SK-N-SH treated with all-trans-retinoic acid at 6 μM for 48 hours (cell line): ENCODE measurements around the gene SEMA5B.

ENCODE experiments used
- ATAC-seq: fragments of 200-7000 bp; cut with Tn5 transposase; 3 replicates; pipeline ENCODE4 v1.9.1; 2020; ENCODE audit warnings: mild to moderate bottlenecking, moderate library complexity
- ARNTL ChIP-seq: fragments of 450-650 bp; formaldehyde crosslinking; IDR thresholded peaks from 2 replicates; pipeline ENCODE4 v1.5.0; 2020; ENCODE audit warnings: low read depth, mild to moderate bottlenecking, moderate library complexity, borderline replicate concordance
- BACH2 ChIP-seq: fragments of 250-450 bp; sonication (Bioruptor Pico); IDR thresholded peaks from 2 replicates; pipeline ENCODE4 v1.9.0; 2021; ENCODE audit warnings: mild to moderate bottlenecking, borderline replicate concordance
- CSDC2 ChIP-seq: fragments of 250-450 bp; sonication (Bioruptor Pico); IDR thresholded peaks from 2 replicates; pipeline ENCODE4 v1.5.0; 2020; ENCODE audit warnings: mild to moderate bottlenecking, moderate library complexity
- ESRRG ChIP-seq: fragments of 250-450 bp; sonication (Bioruptor Pico); IDR thresholded peaks from 2 replicates; pipeline ENCODE4 v1.6.1; 2021; ENCODE audit warnings: mild to moderate bottlenecking
- GLIS3 ChIP-seq: fragments of 250-450 bp; sonication (Bioruptor Pico); IDR thresholded peaks from 2 replicates; pipeline ENCODE4 v1.5.0; 2020; ENCODE audit warnings: mild to moderate bottlenecking, moderate library complexity
- ISL1 ChIP-seq: fragments of 250-450 bp; sonication (Bioruptor Pico); IDR thresholded peaks from 2 replicates; pipeline ENCODE4 v2.1.2; 2022; ENCODE audit warnings: mild to moderate bottlenecking, moderate library complexity
- OSR1 ChIP-seq: fragments of 250-450 bp; sonication (Bioruptor Pico); IDR thresholded peaks from 2 replicates; pipeline ENCODE4 v1.8.0; 2022; ENCODE audit warnings: moderate library complexity, mild to moderate bottlenecking, inconsistent platforms
- POU6F1 ChIP-seq: fragments of 250-450 bp; sonication (Bioruptor Pico); IDR thresholded peaks from 2 replicates; pipeline ENCODE4 v1.8.0; 2021; ENCODE audit warnings: low read depth, mild to moderate bottlenecking, moderate library complexity, borderline replicate concordance
- PPARA ChIP-seq: fragments of 250-450 bp; sonication (Bioruptor Pico); IDR thresholded peaks from 2 replicates; pipeline ENCODE4 v1.5.0; 2020; ENCODE audit warnings: mild to moderate bottlenecking, borderline replicate concordance
- RARB ChIP-seq: fragments of 250-450 bp; sonication (Bioruptor Pico); IDR thresholded peaks from 2 replicates; pipeline ENCODE4 v1.8.0; 2021; ENCODE audit warnings: mild to moderate bottlenecking, moderate library complexity
- SNAI2 ChIP-seq: fragments of 250-450 bp; sonication (Bioruptor Pico); IDR thresholded peaks from 2 replicates; pipeline ENCODE4 v1.5.0; 2020; ENCODE audit warnings: mild to moderate bottlenecking, moderate library complexity
- TCF4 ChIP-seq: fragments of 250-450 bp; sonication (Bioruptor Pico); IDR thresholded peaks from 2 replicates; pipeline ENCODE4 v1.8.0; 2021; ENCODE audit warnings: mild to moderate bottlenecking, moderate library complexity, borderline replicate concordance
- TOX ChIP-seq: fragments of 250-450 bp; sonication (Bioruptor Pico); IDR thresholded peaks from 2 replicates; pipeline ENCODE4 v1.8.0; 2021; ENCODE audit warnings: mild to moderate bottlenecking, moderate library complexity, borderline replicate concordance
- TSHZ2 ChIP-seq: fragments of 250-450 bp; sonication (Bioruptor Pico); IDR thresholded peaks from 2 replicates; pipeline ENCODE4 v1.5.0; 2020; ENCODE audit warnings: mild to moderate bottlenecking, moderate library complexity
- ZC3H10 ChIP-seq: fragments of 250-450 bp; sonication (Bioruptor Pico); IDR thresholded peaks from 2 replicates; pipeline ENCODE4 v1.5.1; 2021; ENCODE audit warnings: mild to moderate bottlenecking, moderate library complexity
- ZFP3 ChIP-seq: fragments of 250-450 bp; sonication (Bioruptor Pico); IDR thresholded peaks from 2 replicates; pipeline ENCODE4 v1.5.0; 2020; ENCODE audit warnings: mild to moderate bottlenecking, moderate library complexity
- ZFP30 ChIP-seq: fragments of 450-650 bp; formaldehyde crosslinking; IDR thresholded peaks from 2 replicates; pipeline ENCODE4 v1.5.0; 2022; ENCODE audit warnings: mild to moderate bottlenecking, moderate library complexity
- ZNF70 ChIP-seq: fragments of 450-650 bp; formaldehyde crosslinking; IDR thresholded peaks from 2 replicates; pipeline ENCODE4 v1.5.0; 2020; ENCODE audit warnings: mild to moderate bottlenecking, moderate library complexity
- TF ChIP-seq, protein P1 (sequence below): fragments of 250-450 bp; sonication (Bioruptor Pico); IDR thresholded peaks from 2 replicates; pipeline ENCODE4 v1.8.0; 2020; ENCODE audit warnings: mild to moderate bottlenecking, moderate library complexity, borderline replicate concordance

The SEMA5B gene

DNA sequence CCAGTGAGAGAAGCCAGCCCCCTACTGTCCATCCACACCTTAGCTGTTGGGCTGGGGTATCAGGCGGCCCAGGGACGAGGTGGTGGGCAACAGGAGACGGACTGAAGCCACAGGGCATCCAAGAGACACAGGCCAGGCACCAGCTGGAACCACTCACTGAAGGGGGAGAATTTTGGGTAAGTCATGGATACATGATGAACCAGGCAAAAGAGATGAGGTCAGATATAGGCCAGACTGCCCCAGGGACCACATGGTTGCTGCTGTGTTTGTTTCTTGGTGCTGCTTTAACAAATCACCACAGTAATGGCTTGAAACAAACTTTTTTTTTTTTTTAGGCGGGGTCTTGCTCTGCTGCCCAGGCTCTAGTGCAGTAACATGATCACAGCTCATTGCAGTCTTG is 66.4 kb downstream of the SEMA5B start:
- ATAC-seq = no peak
- no peak for TF ChIP-seq ESRRG (CRISPR knock-in tag)
- TF ChIP-seq ARNTL = no peak
- no peak for TF ChIP-seq TOX (CRISPR knock-in tag)
- no peak for TF ChIP-seq SNAI2 (CRISPR knock-in tag)
- no peak for TF ChIP-seq BACH2
- TF ChIP-seq PPARA (CRISPR knock-in tag) = no peak
- TF ChIP-seq TCF4 (CRISPR knock-in tag) = no peak
- no peak for TF ChIP-seq ZNF70 (CRISPR knock-in tag)
- TF ChIP-seq CSDC2 (CRISPR knock-in tag) = no peak
- TF ChIP-seq TSHZ2 = no peak
- TF ChIP-seq, protein P1, sequence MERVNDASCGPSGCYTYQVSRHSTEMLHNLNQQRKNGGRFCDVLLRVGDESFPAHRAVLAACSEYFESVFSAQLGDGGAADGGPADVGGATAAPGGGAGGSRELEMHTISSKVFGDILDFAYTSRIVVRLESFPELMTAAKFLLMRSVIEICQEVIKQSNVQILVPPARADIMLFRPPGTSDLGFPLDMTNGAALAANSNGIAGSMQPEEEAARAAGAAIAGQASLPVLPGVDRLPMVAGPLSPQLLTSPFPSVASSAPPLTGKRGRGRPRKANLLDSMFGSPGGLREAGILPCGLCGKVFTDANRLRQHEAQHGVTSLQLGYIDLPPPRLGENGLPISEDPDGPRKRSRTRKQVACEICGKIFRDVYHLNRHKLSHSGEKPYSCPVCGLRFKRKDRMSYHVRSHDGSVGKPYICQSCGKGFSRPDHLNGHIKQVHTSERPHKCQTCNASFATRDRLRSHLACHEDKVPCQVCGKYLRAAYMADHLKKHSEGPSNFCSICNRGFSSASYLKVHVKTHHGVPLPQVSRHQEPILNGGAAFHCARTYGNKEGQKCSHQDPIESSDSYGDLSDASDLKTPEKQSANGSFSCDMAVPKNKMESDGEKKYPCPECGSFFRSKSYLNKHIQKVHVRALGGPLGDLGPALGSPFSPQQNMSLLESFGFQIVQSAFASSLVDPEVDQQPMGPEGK (CRISPR knock-in tag) = no peak
- TF ChIP-seq ZFP30 (CRISPR knock-in tag) = no peak
- no peak for TF ChIP-seq ZC3H10 (CRISPR knock-in tag)
- TF ChIP-seq OSR1 (CRISPR knock-in tag) = no peak
- no peak for TF ChIP-seq RARB (CRISPR knock-in tag)
- no peak for TF ChIP-seq GLIS3 (CRISPR knock-in tag)
- no peak for TF ChIP-seq POU6F1 (CRISPR knock-in tag)

- no peak for ATAC-seq
Observed at GRCh38 chr3:122960652-122961051, 66.9 kb downstream of the SEMA5B start.

GRCh38 chr3:122959339-122959738 is 68.2 kb downstream of the SEMA5B start:
- TF ChIP-seq ZFP3 = no peak
- no peak for ATAC-seq

More at GRCh38 chr3:122960652-122961051, 66.9 kb downstream of the SEMA5B start:
- TF ChIP-seq TOX (CRISPR knock-in tag) (no peak), OSR1 (CRISPR knock-in tag) (no peak), ZFP3 (no peak)

GRCh38 chr3:122957707-122958689 is 69.6 kb downstream of the SEMA5B start:
- peak; percentile 71 for ATAC-seq
- TF ChIP-seq POU6F1 (CRISPR knock-in tag) = no peak
- no peak for TF ChIP-seq TOX (CRISPR knock-in tag)
- TF ChIP-seq ISL1 (CRISPR knock-in tag) = 0 out of 2 replicates have a peak, but pooled peaks have one; percentile 21
- TF ChIP-seq ESRRG (CRISPR knock-in tag) = no peak
